Caco-2 (cell line): ENCODE measurements around the gene MEIS1. TPM values are rescaled to one million over a fixed set of nuclear protein-coding genes. Genes with fewer than 3 reads are reported as not detected.

Source experiments
- BruUV-seq: library from RNA; stranded (reverse); fragments of 400-500 nt; replicated peaks from 2 replicates; lab custom pipeline; 2021; lab: Mats Ljungman, UMichigan
- CTCF ChIA-PET: fragments of 300-600 bp; sonication (Branson Sonifier 250); formaldehyde crosslinking; loops from one replicate; lab custom pipeline; 2022; ENCODE audit warnings: antibody characterized with exemption; lab: Charles Lee
- POLR2A ChIA-PET: fragments of 300-600 bp; sonication (Branson Sonifier 250); formaldehyde crosslinking; loops from one replicate; lab custom pipeline; 2022; ENCODE audit warnings: antibody characterized with exemption; lab: Charles Lee
- DNase-seq, 2 experiments: peaks; one replicate each; pipeline versions ENCODE4 v3.0.0 to v3.0.0-alpha.2; 2020 to 2022
- H3K27me3 ChIP-seq: replicated peaks from 2 replicates; pipeline ENCODE4 v1.6.0; 2011; ENCODE audit warnings: low read length; ENCODE audit not compliant: control insufficient read depth, insufficient read depth
- H3K36me3 ChIP-seq: 2 replicates; pipeline ENCODE4 v1.5.1; 2011; ENCODE audit warnings: low read length; ENCODE audit not compliant: control insufficient read depth, insufficient read depth
- H3K4me1 ChIP-seq: fragments of 250-450 bp; sonication (Bioruptor Pico); 2 replicates; pipeline ENCODE4 v1.5.1; 2020; ENCODE audit warnings: mild to moderate bottlenecking
- H3K4me3 ChIP-seq: 2 replicates; pipeline ENCODE4 v1.5.1; 2011; ENCODE audit warnings: low read depth, mild to moderate bottlenecking, control low read depth, low read length
- H3K9me3 ChIP-seq: fragments of 250-450 bp; sonication (Bioruptor Pico); 2 replicates; pipeline ENCODE4 v1.5.1; 2020; ENCODE audit warnings: mild to moderate bottlenecking, moderate library complexity
- H3K27ac Mint-ChIP-seq: one replicate; pipeline ENCODE4 v1.8.0; 2022; ENCODE audit warnings: mixed read lengths; ENCODE audit not compliant: unreplicated experiment
- H3K27me3 Mint-ChIP-seq: one replicate; pipeline ENCODE4 v1.8.0; 2022; ENCODE audit warnings: mixed read lengths; ENCODE audit not compliant: insufficient read depth, unreplicated experiment
- H3K36me3 Mint-ChIP-seq: one replicate; pipeline ENCODE4 v1.8.0; 2022; ENCODE audit warnings: mild to moderate bottlenecking, mixed read lengths; ENCODE audit not compliant: insufficient read depth, unreplicated experiment
- H3K4me1 Mint-ChIP-seq: one replicate; pipeline ENCODE4 v1.8.0; 2022; ENCODE audit warnings: low read depth, mixed read lengths; ENCODE audit not compliant: unreplicated experiment
- H3K4me3 Mint-ChIP-seq: one replicate; pipeline ENCODE4 v1.8.0; 2022; ENCODE audit warnings: mild to moderate bottlenecking, moderate library complexity, mixed read lengths; ENCODE audit not compliant: unreplicated experiment
- H3K9me3 Mint-ChIP-seq: one replicate; pipeline ENCODE4 v1.8.0; 2022; ENCODE audit warnings: mixed read lengths; ENCODE audit not compliant: unreplicated experiment
- intact Hi-C: fragments of 100-400 bp; cut with micrococcal nuclease; formaldehyde crosslinking; loops from one replicate; pipeline ENCODE4 v1.10.0; 2022; ENCODE audit not compliant: unreplicated experiment
- total RNA-seq: library from RNA; stranded (reverse); gene quantifications from 2 replicates; pipeline ENCODE4 v1.2.3, GENCODE V29; 2022
- TF ChIP-seq, protein P1 (sequence below), 2 experiments: fragments of 200-600 bp in 1 of 2; IDR thresholded peaks; 1 replicate in 1 of 2; 2 replicates in 1 of 2; pipeline versions ENCODE4 v1.5.1 to v1.8.0; 2011 to 2022; ENCODE audit warnings: antibody characterized with exemption in 1 of 2, control low read depth in 1 of 2, inconsistent platforms in 1 of 2, low read depth in 1 of 2, low read length in 1 of 2, mild to moderate bottlenecking in 1 of 2, moderate library complexity in 1 of 2; ENCODE audit not compliant: insufficient read depth in 1 of 2, severe bottlenecking in 1 of 2, unreplicated experiment in 1 of 2

Gene MEIS1
- total RNA-seq, 1 experiment from 2014 or later = 7.4 TPM

DNA sequence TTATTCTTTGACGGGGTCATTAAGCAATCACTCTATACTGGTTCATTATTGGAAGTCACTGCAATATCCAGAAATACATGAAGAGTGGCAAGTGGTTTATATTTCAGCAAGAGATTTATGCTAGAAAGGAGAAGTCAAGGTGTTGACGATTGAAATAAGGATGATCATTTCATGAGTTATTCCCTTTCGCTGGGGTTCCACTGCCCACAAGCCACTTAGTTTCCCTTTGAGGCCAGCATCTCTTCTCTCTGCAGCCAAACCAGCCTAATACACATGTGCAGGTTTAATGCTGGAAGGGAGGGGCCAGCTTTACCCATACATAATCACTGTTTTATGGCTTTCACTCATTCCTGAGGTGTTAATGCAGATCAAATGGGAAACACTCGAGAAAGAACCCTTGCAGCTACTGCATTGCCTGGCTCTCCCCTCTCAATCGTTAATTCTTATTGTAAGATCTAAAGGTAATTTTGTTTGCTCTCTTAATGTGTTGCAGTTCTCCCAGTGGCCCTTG lies 108.4 kb downstream of the MEIS1 start:
- no peak for DNase-seq
- Mint-ChIP-seq H3K27ac (no peak overlapping the region), H3K9me3 (no peaks in the 10 kb centered on the region), H3K27me3 (no peaks in the 10 kb centered on the region), H3K4me1 (peaks cover 9% of the 10 kb centered on the region), H3K36me3 (no peaks in the 10 kb centered on the region), H3K4me3 (no peak overlapping the region)
- TF ChIP-seq, protein P1, sequence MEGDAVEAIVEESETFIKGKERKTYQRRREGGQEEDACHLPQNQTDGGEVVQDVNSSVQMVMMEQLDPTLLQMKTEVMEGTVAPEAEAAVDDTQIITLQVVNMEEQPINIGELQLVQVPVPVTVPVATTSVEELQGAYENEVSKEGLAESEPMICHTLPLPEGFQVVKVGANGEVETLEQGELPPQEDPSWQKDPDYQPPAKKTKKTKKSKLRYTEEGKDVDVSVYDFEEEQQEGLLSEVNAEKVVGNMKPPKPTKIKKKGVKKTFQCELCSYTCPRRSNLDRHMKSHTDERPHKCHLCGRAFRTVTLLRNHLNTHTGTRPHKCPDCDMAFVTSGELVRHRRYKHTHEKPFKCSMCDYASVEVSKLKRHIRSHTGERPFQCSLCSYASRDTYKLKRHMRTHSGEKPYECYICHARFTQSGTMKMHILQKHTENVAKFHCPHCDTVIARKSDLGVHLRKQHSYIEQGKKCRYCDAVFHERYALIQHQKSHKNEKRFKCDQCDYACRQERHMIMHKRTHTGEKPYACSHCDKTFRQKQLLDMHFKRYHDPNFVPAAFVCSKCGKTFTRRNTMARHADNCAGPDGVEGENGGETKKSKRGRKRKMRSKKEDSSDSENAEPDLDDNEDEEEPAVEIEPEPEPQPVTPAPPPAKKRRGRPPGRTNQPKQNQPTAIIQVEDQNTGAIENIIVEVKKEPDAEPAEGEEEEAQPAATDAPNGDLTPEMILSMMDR (IDR thresholded peaks at IDR 0.05; ENCODE audit: insufficient read depth in 1 of 2, low read depth in 1 of 2, low read length in 1 of 2, severe bottlenecking in 1 of 2, unreplicated experiment in 1 of 2) = no peak
- H3K9me3 ChIP-seq = no peaks in the 10 kb centered on the region
- CTCF ChIA-PET = no interaction called here
- no TSS peak for BruUV-seq
- POLR2A ChIA-PET = no interaction called here
- no peaks in the 10 kb centered on the region for H3K27me3 ChIP-seq
- no peak overlapping the region for H3K4me3 ChIP-seq
- intact Hi-C loops = no loop called here
- H3K36me3 ChIP-seq = no peaks in the 10 kb centered on the region
- H3K4me1 ChIP-seq = peaks cover 6% of the 10 kb centered on the region; the same call in 1 of the 2 replicates

DNA sequence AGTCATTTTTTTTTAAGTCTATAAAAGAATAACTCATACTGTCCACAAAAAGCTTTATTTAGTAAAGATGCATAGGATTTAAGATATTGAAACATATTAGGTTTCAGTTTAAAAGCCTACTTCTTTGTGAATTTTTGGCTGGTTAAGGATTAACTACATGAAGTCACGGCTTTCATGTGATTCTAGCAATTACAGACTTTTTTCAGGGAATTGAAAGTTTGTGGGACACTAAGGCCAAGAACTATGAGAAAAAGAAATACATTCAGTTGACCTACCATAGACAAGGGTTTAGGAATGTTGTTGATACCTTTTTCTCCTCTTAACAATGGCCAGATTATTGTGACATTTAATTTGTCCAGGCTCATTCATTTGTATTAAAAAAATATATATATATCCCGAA lies 109.3 kb downstream of the MEIS1 start:
- no peaks in the 10 kb centered on the region for H3K9me3 Mint-ChIP-seq
- CTCF ChIA-PET = no interaction called here

DNA sequence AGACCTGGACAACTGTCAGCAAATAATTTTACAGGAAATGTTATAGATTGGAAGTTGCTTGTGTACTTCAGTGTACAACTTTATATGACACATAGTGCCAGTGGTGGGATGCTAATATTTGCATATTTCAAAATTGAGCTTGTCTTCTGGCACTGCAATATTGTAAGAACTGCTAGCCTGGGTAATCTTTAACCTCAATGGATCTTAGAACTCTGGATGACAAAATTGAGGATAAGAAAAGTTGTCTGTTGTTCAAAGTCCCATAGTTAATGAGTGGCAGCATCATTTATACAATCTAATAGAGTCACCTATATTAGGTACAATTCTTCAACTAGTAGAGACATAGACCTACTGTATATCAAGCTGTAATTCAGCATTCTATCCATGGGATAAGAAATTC lies 110.3 kb downstream of the MEIS1 start:
- Mint-ChIP-seq H3K4me1 (peaks cover 9% of the 10 kb centered on the region), H3K4me3 (no peak overlapping the region), H3K27me3 (no peaks in the 10 kb centered on the region), H3K36me3 (no peaks in the 10 kb centered on the region), H3K9me3 (no peaks in the 10 kb centered on the region), H3K27ac (no peak overlapping the region)
- Histone ChIP-seq H3K4me3 (no peak overlapping the region), H3K27me3 (no peaks in the 10 kb centered on the region), H3K4me1 (peaks cover 6% of the 10 kb centered on the region; the same call in 1 of the 2 replicates), H3K9me3 (no peaks in the 10 kb centered on the region), H3K36me3 (no peaks in the 10 kb centered on the region)
- POLR2A ChIA-PET = no interaction called here
- no peak for DNase-seq
- CTCF ChIA-PET = no interaction called here
- no TSS peak for BruUV-seq
- intact Hi-C loops = no loop called here
- TF ChIP-seq, protein P1 (IDR thresholded peaks at IDR 0.05; ENCODE audit: insufficient read depth in 1 of 2, low read depth in 1 of 2, low read length in 1 of 2, severe bottlenecking in 1 of 2, unreplicated experiment in 1 of 2) = no peak

More for the DNA sequence above, 109.3 kb downstream of the MEIS1 start:
- Histone ChIP-seq H3K4me3 (no peak overlapping the region), H3K36me3 (no peaks in the 10 kb centered on the region), H3K27me3 (no peaks in the 10 kb centered on the region), H3K4me1 (peaks cover 6% of the 10 kb centered on the region; the same call in 1 of the 2 replicates), H3K9me3 (no peaks in the 10 kb centered on the region)
- Mint-ChIP-seq H3K4me1 (peaks cover 9% of the 10 kb centered on the region), H3K4me3 (no peak overlapping the region), H3K27ac (no peak overlapping the region), H3K27me3 (no peaks in the 10 kb centered on the region), H3K36me3 (no peaks in the 10 kb centered on the region)
- TF ChIP-seq, protein P1 (IDR thresholded peaks at IDR 0.05; ENCODE audit: insufficient read depth in 1 of 2, low read depth in 1 of 2, low read length in 1 of 2, severe bottlenecking in 1 of 2, unreplicated experiment in 1 of 2) = no peak
- no peak for DNase-seq
- POLR2A ChIA-PET = no interaction called here
- intact Hi-C loops = no loop called here
- no TSS peak for BruUV-seq
